PC-9 (cell line): ENCODE measurements around the gene THBS1.

ENCODE experiments used
- EZH2 ChIP-seq: fragments of 200-600 bp; sonication (generic); IDR thresholded peaks from 2 replicates; pipeline ENCODE4 v1.8.0; 2017; ENCODE audit warnings: antibody characterized with exemption, low read depth
- TF ChIP-seq, protein P1 (sequence below): fragments of 200-600 bp; sonication (generic); conservative IDR thresholded peaks from 2 replicates; pipeline ENCODE4 v1.6.1; 2017; ENCODE audit warnings: mixed run types, antibody characterized with exemption, mild to moderate bottlenecking, moderate library complexity

DNA sequence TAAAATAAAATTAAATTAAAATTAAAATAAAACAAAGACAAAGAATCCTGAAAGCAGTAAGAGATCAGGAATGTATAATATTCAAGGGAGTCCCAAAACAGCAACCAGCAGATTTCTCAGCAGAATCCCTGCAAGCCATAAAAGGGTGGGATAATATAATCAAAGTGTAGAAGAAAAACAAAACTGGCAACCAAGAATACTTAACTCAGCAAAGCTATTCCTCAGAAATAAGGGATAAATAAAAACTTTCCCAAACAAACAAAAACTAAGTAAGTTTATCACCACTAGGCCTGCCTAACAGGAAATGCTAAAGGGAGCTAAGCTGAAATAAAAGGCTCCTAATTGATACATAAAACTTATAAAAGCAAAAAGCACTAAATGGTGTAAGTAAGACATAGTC, 29.8 kb downstream of the THBS1 start:
- TF ChIP-seq, protein P1, sequence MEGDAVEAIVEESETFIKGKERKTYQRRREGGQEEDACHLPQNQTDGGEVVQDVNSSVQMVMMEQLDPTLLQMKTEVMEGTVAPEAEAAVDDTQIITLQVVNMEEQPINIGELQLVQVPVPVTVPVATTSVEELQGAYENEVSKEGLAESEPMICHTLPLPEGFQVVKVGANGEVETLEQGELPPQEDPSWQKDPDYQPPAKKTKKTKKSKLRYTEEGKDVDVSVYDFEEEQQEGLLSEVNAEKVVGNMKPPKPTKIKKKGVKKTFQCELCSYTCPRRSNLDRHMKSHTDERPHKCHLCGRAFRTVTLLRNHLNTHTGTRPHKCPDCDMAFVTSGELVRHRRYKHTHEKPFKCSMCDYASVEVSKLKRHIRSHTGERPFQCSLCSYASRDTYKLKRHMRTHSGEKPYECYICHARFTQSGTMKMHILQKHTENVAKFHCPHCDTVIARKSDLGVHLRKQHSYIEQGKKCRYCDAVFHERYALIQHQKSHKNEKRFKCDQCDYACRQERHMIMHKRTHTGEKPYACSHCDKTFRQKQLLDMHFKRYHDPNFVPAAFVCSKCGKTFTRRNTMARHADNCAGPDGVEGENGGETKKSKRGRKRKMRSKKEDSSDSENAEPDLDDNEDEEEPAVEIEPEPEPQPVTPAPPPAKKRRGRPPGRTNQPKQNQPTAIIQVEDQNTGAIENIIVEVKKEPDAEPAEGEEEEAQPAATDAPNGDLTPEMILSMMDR, result no peak
- TF ChIP-seq EZH2, result no peak
